Left hindlimb (tissue), 1 donor: ENCODE measurements around the gene TBCB.
"Not testable (repeated sequence)": the region's sequence is repeated elsewhere in the genome, so short reads cannot be mapped to it uniquely, and the experiment has no call there.

ENCODE experiments used
- DNase-seq: peaks from one replicate; pipeline ENCODE4 v3.0.0-alpha.2; 2018

Gene TBCB

DNA sequence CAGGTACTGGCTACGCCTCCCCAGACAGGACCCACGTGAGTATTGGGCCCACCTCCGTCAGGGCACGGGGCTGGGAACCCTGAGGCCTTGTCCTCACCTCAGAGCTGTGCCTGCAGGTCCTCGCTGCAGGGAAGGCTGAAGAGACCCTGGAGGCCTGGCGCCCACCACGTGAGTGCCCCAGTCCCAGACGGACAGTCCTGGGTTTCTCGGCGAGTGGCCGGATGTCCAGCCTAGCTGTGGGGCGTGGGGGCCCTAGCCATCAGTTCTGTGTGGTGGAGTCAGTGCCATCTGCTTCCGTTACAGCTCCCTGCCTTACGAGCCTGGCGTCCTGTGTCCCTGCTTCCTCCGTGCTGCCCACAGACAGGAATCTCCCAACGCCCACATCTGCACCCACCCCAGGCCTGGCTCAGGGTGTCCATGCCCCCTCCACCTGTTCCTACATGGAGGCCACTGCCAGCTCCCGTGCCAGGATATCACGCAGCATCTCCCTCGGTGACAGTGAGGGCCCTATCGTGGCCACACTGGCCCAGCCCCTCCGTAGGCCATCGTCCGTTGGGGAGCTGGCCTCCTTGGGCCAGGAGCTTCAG is 12.1 kb upstream of the TBCB start:
- no peak for DNase-seq

DNA sequence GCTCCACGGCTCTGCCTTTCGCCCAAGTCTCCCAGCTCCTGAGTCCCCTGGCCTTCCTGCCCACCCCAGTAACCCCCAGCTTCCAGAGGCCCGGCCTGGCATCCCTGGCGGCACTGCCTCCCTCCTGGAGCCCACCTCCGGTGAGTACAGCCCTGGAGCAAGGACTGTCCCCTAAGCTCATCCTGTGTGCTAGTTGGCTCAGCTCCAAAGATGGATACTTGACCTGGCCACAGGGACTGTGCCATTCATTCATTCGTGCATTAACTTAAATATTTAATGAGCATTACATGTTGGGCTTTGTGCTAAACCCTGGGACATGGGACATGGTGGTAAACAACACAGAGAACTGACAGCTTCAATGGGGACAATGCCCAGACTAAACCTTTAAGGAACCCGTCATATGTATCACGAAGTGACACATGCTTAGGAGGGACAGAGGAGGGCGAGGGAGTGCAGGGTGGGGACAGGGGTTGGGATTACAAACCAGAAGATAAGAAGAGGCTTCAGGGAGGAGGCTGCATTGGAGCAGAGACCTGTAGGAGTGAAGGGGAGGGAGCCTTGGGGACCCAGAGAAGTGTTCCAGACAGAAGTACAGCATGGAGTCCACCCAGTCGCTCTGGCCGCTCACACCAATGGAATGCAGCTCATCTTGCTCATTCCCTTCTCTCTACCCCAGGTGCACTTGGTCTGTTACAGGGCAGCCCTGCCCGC is 11.3 kb upstream of the TBCB start:
- DNase-seq: no peak

DNA sequence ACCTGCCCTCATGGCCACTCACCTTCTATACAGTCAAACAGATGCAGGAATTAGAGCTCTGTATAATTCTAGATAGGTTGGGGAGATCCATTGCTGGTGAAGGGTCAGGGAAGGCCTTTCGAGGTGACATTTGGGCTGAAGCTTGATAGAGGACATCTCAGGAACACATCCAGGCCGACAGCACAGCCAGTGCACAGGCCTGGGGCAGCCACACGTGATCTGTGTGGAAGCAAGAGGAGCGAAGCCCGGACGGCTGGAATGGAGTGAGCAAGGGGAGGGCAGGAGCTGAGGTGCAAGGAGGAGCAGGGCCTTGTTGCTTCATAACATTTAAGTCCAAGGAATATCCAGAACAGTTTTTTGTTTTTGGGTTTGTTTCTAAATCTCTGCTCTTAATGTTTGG is 8.8 kb upstream of the TBCB start:
- no peak for DNase-seq

DNA sequence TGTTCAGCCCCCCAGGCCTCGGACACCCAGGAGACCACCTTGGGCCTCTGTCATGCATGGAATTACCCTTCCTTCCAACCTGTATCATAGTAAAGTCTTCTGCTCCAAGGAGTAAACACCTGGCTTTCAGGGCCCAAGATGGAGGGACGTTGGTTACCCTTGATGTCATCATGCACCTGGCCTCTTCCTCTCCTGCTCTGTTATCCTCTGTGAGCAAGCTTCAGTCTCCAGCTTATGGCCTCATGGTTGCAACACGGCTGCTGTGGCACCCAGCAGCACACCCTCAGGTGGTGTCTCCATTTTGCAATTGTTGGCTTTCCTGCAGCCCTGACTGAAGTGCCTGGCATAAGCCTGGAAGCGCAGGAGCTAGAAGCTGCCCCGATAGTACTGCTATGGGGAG is 8.3 kb upstream of the TBCB start:
- DNase-seq: no peak

DNA sequence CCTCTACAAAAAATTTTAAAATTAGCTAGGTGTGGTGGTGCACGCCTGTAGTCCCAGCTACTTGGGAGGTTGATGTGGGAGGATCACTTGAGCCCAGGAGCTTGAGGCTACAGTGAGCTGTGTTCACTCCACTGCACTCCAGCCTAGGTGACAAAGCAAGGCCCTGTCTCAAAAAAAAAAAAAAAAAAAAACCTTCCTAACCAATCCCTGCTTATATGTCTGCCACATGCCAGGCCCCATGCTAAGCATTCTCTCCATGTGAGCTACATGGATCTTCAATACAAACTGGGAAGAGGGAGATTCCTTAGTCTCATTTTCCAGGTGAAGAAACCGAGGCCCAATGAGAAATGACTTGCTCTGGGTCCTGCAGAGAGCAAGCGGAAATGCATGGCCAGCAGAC is 6.6 kb upstream of the TBCB start:
- no peak for DNase-seq

DNA sequence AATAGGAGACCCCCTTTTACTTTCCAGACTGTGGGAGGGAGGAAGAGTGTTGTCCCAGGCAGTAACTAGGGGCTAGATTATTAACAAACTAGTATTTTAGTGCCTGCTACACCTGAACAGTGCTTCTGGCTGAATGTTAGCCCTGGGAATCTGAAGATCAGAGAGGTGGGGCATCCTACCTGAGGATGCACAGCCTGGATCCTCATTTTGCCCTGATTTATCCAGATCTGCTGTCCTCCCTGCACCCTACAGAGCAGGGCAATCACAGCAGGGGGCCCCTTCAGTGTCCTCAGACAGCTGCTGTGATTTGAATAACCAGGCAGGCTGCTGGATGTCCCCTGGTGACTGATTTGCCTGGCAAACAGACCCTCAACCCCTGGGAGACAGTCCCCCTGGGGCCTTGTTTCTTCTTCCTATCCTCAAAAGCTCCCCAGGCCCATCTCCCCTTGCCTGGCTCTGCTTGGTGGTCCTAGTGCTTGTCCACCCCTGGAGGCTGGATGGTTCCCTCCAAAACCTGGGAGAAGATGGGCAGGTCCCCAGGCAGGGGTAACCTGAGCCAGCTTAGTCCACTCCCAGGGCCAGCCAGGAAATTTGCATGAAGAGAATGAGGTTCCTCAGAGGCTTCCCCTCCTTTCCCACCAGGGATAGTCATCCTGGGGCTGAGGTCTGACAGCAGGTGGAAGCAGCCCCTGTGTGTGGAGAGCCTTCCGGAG is 4.6 kb upstream of the TBCB start, which contains the start of gene OVOL3:
OVOL3 (plus strand) TSS at position 657 of the 713 bp plus-strand sequence. CDS start 60 bp downstream, outside the sequence.
- DNase-seq: no peak

DNA sequence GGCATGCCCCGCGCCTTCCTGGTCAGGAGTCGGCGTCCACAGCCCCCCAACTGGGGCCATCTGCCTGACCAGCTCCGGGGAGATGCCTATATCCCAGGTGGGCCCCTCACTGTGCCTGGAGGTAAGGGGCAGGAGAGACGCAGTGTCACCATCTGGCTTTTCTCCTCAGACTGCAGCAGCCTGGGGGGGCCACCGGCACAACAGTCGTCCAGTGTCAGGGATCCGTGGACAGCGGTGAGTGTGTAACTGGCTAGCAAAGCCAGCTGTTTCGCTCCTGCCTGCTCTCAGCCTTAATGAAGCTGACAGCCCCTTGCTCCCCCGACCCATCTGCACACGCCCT is 4.1 kb upstream of the TBCB start:
- no peak for DNase-seq

DNA sequence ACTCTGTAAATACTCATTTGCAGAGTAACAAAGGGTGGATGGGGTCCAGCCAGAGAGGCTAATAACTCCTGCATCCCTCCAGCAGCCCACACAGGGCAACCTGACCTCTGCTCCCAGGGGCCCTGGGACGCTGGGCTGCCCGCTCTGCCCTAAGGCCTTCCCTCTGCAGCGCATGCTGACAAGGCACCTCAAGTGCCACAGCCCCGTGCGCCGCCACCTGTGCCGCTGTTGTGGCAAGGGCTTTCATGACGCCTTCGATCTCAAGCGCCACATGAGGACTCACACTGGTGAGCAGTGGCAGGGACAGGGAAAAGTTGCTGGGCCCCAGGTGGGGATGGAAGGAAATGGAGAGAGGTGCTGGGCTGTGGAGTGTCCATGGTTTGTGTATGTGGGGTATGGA is 2.6 kb upstream of the TBCB start:
- no peak for DNase-seq

DNA sequence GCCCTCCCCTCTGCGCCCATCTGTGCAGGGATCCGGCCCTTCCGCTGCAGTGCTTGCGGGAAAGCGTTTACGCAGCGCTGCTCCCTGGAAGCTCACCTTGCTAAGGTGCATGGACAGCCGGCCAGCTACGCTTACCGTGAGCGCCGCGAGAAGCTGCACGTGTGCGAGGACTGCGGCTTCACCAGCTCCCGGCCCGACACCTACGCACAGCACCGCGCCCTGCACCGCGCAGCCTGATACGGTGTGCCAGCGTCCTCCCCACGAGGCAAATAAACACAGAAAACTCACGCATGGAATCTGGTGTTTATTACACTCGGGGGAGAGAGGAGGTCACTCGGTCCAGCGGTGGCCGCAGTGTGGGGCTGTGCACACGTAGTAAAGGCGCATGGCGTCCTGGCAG is 1.8 kb upstream of the TBCB start:
- no peak for DNase-seq

DNA sequence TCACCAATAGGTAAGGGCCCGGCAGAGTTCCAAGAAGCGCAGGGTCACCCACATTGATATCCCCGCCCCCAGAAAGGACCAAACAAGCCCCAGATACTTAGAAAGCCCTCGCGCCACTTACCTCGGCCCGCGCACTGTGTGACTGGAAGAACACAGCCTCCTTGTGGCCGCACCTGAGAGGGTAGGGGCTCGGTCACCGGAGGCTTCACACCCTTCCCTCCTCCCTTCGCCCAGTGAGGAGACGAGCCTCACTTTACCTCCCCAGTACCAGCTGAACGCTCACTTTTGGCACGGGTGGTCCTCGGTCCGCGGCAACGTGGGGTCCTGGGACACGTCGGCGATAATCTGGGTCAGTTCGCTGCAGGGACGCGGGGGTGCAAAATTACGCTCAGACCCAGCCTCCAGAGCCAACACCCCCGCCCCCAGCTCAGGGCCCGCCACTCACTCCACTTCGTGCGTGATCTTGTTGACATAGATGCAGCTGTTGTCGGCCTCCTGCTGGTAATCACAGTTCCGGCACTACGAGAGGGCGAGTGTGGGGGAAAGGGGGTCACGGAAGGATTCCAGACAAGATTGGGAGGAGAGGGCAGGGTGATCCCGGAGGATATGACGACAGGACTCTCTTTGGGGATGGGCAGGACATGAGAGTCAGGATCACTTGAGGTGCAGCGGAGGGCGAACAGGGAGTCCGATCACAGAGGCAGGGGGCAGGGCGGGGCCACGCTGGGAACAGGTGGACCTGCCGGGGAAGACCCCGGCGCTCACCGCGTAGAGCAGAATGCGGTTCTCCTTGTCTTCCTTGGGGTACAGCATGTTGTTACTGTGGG is 1.2 kb upstream of the TBCB start:
- peak; percentile 52 for DNase-seq

DNA sequence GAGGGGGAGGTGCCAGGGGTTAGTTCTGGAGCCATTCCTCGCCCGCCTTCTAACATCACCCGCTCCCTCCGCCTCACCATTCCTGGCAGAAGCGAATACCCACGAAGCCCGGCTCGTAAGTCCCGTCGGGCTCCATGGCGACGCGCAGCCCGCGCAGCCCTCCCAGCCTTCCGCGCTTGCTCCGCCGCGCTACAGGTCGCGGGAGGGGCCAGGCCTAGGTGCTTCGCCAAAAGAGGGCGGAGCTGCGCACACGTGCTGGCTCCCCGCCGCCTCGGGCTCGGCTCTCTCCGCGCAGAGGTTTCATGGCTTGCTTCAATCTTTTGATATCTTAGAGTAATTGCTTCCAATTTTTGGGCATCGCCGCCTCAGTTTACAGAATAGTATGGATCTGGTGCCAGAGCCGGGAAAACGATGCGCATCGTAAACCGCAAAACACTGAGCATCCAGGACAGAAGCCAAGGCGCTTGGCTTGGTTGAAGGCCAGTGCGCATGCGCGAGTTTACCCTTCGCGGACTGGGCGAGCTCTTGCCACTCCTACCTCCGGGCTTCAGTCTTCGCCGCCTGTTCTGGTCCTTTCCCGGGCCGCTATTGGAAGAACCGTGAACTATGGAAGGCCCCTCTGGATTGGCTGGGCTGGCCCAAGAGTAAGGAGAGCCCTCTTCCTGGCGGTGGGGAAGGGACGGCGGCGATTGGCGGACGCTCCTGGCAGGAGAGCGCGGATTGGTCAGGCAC is 381 bp upstream of the TBCB start, which contains the start of gene POLR2I:
POLR2I (minus strand) TSS at position 155 of the 732 bp plus-strand sequence; CDS start at position 136, 19 bp downstream.
- peak; percentile 100 for DNase-seq

DNA sequence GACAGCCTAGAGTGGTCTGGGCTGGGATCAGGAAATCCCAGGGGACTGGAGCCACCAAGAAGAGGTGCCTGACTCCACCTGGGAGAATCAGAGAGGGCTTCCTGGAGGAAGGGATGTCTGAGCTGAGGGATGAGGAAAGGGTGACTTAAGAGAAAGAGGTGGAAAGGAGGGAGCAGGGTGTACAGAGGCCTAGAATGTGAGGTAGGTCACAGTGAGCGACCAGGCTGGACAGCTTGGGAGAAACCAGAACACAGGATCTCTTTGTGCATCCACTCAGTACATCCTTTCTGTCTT is 1.0 kb downstream of the TBCB start:
- no peak for DNase-seq

DNA sequence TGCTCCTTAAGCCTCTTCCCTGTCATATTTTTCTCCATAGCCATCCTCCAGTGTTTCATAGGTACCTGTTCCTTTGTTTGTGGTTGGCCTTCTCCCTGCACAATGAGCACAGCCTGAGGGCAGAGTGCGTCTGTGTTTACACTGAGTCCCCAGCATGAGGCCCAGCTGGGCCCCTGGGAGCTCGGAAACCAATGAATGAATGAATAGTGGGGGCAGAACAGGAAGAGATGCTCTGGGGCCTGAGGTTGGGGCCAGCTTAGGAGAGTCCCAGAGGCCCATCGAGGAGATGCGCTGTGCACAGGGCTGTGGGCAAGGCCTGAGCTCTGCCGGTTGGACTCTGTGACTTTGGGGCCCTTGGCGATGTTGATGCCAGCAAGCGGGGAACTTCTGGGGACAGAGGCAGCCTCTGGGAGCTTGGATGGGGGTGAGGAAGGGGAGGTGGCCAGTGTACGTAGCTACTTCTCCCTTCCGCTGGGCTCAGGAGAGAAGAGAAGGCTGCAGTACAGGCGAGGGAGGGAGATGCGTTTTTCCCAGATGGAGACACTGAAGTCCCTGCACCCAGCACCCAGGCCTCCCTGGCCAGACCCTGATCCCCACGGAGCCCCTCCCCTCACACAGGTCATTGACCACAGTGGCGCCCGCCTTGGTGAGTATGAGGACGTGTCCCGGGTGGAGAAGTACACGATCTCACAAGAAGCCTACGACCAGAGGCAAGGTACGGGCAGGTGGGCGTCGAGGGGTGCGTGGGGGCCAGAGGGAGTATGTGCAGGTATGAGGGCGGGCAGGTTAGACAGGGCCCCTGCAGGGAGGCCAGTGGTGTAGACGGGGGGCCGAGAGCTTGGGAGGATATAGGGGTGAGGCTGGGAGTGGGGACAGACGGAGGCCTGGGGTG is 5.1 kb downstream of the TBCB start:
- DNase-seq: no peak

DNA sequence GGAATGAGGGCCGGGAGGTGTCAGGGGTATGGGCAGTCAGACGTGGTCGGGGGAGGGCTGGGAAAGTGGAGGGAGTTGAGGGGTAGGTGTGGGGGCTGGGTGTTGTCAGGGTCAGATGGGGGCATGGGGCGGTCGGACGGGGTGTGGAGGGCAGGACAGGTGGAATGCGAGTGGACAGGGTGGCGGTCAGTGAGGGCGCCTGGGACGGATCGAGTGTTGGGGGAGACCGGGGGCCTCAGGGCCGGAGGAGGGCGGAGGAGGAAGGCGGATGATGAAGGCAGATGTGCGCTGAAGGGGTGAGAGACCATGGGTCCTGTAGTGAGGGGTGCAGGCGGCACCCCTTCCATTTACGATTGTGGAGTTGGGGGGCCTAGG is 5.7 kb downstream of the TBCB start:
- DNase-seq: no peak

DNA sequence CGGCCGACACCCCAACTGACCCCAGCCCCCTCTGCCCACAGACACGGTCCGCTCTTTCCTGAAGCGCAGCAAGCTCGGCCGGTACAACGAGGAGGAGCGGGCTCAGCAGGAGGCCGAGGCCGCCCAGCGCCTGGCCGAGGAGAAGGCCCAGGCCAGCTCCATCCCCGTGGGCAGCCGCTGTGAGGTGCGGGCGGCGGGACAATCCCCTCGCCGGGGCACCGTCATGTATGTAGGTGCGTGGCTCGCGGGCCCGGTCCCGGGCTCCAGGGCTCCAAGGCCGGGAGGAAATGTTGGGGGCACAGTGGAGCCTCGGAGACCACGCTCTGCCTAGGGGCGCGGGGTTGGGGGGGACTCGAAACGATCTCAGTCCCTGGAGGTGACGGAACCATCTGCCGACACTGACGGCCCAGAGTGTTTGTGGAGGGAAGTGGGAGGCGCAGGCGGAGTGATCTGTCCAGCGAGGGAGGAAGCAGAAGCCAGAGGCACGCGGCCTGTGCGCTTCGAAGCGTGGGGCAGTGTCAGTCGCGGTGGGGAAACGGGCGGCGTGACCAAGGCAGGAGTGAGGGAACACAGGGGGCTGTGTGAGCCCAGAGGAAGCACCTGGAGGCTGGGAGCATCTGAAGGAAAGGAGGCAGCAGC is 6.3 kb downstream of the TBCB start:
- DNase-seq: no peak

DNA sequence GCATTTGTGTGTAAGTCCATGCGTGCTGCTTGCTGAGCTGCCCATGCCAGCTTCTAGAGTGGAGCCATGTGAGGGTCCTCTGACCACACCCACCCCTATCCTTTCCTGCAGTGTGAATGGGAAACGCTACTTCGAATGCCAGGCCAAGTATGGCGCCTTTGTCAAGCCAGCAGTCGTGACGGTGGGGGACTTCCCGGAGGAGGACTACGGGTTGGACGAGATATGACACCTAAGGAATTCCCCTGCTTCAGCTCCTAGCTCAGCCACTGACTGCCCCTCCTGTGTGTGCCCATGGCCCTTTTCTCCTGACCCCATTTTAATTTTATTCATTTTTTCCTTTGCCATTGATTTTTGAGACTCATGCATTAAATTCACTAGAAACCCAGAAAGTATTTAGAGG is 10.3 kb downstream of the TBCB start:
- no peak for DNase-seq

DNA sequence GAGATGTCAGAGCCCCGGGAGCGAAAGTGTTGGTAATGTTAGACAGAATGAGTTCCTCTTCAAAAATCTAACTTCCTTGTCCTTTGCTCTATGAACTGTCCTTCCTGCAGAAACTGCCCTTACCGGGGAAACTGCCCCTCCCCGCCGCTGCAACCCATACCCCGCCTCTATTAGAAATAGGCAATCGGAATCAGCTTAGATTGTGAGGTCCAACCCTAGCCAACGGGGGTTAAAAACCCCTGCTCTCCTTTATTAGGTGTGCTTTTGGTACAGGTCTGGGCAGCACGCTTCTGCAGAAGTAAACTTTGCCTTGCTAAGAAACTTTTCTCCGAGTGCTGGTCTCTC is 13.1 kb downstream of the TBCB start:
- no peak for DNase-seq

DNA sequence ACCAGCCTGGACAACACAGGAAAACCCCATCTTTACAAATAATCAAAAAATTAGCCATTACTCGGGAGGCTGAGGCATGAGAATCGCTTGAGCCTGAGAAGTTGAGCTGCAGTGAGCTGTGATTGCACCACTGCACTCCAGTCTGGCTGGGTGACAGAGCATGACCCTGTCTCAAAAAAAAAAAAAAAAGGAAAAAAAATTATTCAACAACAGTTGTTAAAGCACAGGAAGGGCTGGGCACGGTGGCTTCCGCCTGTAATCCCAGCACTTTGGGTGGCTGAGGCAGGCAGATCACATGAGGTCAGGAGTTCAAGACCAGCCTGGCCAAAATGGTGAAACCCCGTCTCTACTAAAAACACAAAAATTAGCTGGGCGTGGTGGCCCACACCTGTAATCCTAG is 16.0 kb downstream of the TBCB start:
- DNase-seq: not testable (repeated sequence)

DNA sequence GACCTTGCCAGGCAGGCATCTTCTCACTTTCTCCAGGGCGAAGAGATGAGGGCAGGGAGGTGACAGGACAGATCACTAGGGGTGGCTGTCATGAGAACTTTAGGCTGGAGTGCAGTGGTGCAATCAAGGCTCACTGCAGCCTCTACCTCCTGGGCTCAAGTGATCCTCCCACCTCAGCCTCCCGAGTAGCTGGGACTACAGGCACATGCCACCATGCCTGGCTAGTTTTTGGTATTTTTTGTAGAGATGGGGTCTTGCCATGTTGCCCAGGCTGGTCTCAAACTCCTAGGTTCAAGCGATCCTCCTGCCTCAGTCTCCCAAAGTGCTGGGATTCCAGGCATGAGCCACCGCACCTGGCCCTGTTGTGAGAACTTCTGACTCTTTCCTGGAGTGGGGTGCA is 19.6 kb downstream of the TBCB start:
- not testable (repeated sequence) for DNase-seq

DNA sequence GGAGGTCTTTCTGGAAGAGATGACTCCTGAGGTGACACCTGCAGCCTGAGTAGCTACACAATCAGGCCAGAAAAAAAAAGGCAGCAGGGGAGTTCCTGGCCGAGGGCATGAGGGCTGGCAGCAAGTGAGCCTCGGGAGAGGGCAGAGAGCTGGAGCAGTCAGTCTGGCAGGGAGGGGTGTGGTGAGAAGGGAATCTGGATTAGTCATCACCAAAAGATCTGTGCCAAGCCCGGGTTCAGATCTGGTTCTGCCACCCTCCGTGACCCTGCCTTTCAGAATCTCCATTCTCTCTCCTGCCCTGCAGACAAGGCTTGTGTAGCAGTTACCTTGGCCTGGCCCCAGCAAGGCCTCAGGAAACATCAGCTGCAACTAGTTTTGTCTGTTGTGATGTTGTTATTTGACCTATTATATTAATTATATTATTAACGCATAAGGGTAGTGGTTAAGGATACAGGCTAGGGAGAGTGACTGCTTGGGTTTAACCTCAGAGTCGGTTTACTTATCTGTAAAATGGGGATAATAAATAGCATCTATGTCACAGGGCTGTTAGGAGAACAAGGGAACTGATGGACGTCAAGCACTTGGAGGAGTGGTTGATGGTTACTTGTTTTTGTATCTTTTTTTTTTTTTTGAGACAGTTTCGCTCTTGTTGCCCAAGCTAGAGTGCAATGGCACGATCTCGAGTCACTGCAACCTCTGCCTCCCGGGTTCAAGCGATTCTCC is 21.9 kb downstream of the TBCB start:
- no peak for DNase-seq

DNA sequence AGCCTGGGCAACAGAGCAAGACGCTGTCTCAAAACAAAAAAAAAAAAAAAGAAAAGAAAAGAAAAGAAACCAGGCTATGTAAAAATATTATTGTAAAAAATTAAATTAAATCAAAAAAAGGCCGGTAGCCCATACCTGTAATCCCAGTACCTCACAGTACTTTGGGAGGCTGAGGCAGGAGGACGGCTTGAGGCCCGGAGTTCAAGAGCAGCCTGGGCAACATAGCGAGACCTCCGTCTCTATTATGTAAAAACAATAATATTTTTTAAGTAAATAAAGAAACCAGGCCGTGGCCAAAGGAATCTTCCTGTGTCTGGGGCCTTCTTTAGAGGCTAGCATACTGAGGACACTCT is 23.8 kb downstream of the TBCB start:
- no peak for DNase-seq
